GM23338 (cell line): ENCODE results near the gene NFATC1. TPM values are rescaled to one million over a fixed set of nuclear protein-coding genes. Genes with fewer than 3 reads are reported as not detected.

Experiments used
- ATAC-seq: fragments of 200-7000 bp; cut with Tn5 transposase; 3 replicates; pipeline ENCODE4 v1.9.1; 2020
- DNase-seq: peaks from one replicate; pipeline ENCODE4 v3.0.0-alpha.2; 2015; ENCODE audit warnings: low spot score
- H2AFZ ChIP-seq: fragments of 200-600 bp; sonication (generic); 2 replicates; pipeline ENCODE4 v1.8.0; 2016; ENCODE audit warnings: antibody characterized with exemption, mild to moderate bottlenecking, moderate library complexity
- H3F3A ChIP-seq: fragments of 200-600 bp; sonication (generic); replicated peaks from 2 replicates; pipeline ENCODE4 v1.8.0; 2017; ENCODE audit warnings: antibody characterized with exemption, mixed run types, low read depth
- H3K27ac ChIP-seq: fragments of 200-600 bp; sonication (generic); 2 replicates; pipeline ENCODE4 v1.6.1; 2016; ENCODE audit warnings: low read depth
- H3K27me3 ChIP-seq: fragments of 200-600 bp; sonication (generic); 2 replicates; pipeline ENCODE4 v1.8.0; 2016; ENCODE audit warnings: mild to moderate bottlenecking, mixed run types, moderate library complexity; ENCODE audit not compliant: insufficient read depth
- H3K36me3 ChIP-seq: fragments of 200-600 bp; sonication (generic); 2 replicates; pipeline ENCODE4 v1.8.0; 2016; ENCODE audit warnings: mild to moderate bottlenecking; ENCODE audit not compliant: insufficient read depth
- H3K4me1 ChIP-seq: fragments of 200-600 bp; sonication (generic); 2 replicates; pipeline ENCODE4 v1.8.0; 2016; ENCODE audit warnings: mild to moderate bottlenecking, moderate library complexity; ENCODE audit not compliant: insufficient read depth
- H3K4me2 ChIP-seq: fragments of 200-600 bp; sonication (generic); 2 replicates; pipeline ENCODE4 v1.7.1; 2017; ENCODE audit warnings: mixed run types
- H3K4me3 ChIP-seq: fragments of 200-600 bp; sonication (generic); 2 replicates; pipeline ENCODE4 v1.6.1; 2016; ENCODE audit warnings: mixed run types
- H3K79me2 ChIP-seq: fragments of 200-600 bp; sonication (generic); replicated peaks from 2 replicates; pipeline ENCODE4 v1.8.0; 2017; ENCODE audit warnings: mild to moderate bottlenecking; ENCODE audit not compliant: insufficient read depth
- H3K9me2 ChIP-seq: fragments of 200-600 bp; sonication (generic); 2 replicates; pipeline ENCODE4 v1.8.0; 2017; ENCODE audit not compliant: insufficient read depth
- H4K20me1 ChIP-seq: fragments of 200-600 bp; sonication (generic); replicated peaks from 2 replicates; pipeline ENCODE4 v1.8.0; 2017; ENCODE audit warnings: mild to moderate bottlenecking; ENCODE audit not compliant: insufficient read depth
- H3K27ac Mint-ChIP-seq: 2 replicates; pipeline ENCODE4 v1.8.0; 2020; ENCODE audit warnings: inconsistent platforms, mild to moderate bottlenecking, moderate library complexity, mixed read lengths
- H3K27me3 Mint-ChIP-seq: 3 replicates; pipeline ENCODE4 v1.8.0; 2022; ENCODE audit warnings: low read depth, mild to moderate bottlenecking, moderate library complexity, mixed read lengths, inconsistent platforms; ENCODE audit not compliant: insufficient read depth, poor library complexity
- H3K36me3 Mint-ChIP-seq: 3 replicates; pipeline ENCODE4 v1.8.0; 2021; ENCODE audit warnings: low read depth, mild to moderate bottlenecking, inconsistent platforms, moderate library complexity, mixed read lengths
- H3K4me1 Mint-ChIP-seq: 3 replicates; pipeline ENCODE4 v1.8.0; 2020; ENCODE audit warnings: mild to moderate bottlenecking, inconsistent platforms, mixed read lengths
- H3K4me3 Mint-ChIP-seq: 3 replicates; pipeline ENCODE4 v1.8.0; 2021; ENCODE audit warnings: moderate library complexity, mild to moderate bottlenecking, inconsistent platforms, mixed read lengths
- H3K9me3 Mint-ChIP-seq: 3 replicates; pipeline ENCODE4 v1.8.0; 2020; ENCODE audit warnings: moderate library complexity, mild to moderate bottlenecking, inconsistent platforms, mixed read lengths
- CREB1 ChIP-seq: fragments of 250-450 bp; sonication (Bioruptor Pico); IDR thresholded peaks from 2 replicates; pipeline ENCODE4 v1.5.0; 2020; ENCODE audit warnings: low read depth, mild to moderate bottlenecking, moderate library complexity
- CTCF ChIP-seq, 2 experiments: fragments of 200-600 bp in 1 of 2; sonication (generic) in 1 of 2; conservative IDR thresholded peaks; 2 replicates each; pipeline versions ENCODE4 v1.5.1 to v1.6.1; 2016 to 2017; ENCODE audit warnings: antibody characterized with exemption in 2 of 2, low read depth in 2 of 2, mild to moderate bottlenecking in 2 of 2, moderate library complexity in 1 of 2
- ETS1 ChIP-seq: IDR thresholded peaks from 2 replicates; pipeline ENCODE4 v1.6.1; 2016; ENCODE audit warnings: antibody characterized with exemption
- EZH2 ChIP-seq: fragments of 200-600 bp; sonication (generic); IDR thresholded peaks from one replicate; pipeline ENCODE4 v1.8.0; 2017; ENCODE audit warnings: antibody characterized with exemption, mild to moderate bottlenecking, low read depth; ENCODE audit not compliant: unreplicated experiment
- EZH2phosphoT487 ChIP-seq: fragments of 200-600 bp; sonication (generic); IDR thresholded peaks from one replicate; pipeline ENCODE4 v1.8.1; 2018; ENCODE audit warnings: antibody characterized with exemption; ENCODE audit not compliant: unreplicated experiment
- JUNB ChIP-seq: IDR thresholded peaks from one replicate; pipeline ENCODE4 v1.6.1; 2016; ENCODE audit warnings: antibody characterized with exemption; ENCODE audit not compliant: unreplicated experiment
- NANOG ChIP-seq: IDR thresholded peaks from 2 replicates; pipeline ENCODE4 v1.6.1; 2016; ENCODE audit warnings: antibody characterized with exemption, borderline replicate concordance
- POLR2AphosphoS5 ChIP-seq: IDR thresholded peaks from 2 replicates; pipeline ENCODE4 v1.6.1; 2016; ENCODE audit warnings: antibody characterized with exemption, low read depth
- STAT1 ChIP-seq: IDR thresholded peaks from one replicate; pipeline ENCODE4 v1.6.1; 2016; ENCODE audit warnings: antibody characterized with exemption; ENCODE audit not compliant: unreplicated experiment
- ZNF114 ChIP-seq: fragments of 250-450 bp; sonication (Bioruptor Pico); IDR thresholded peaks from 2 replicates; pipeline ENCODE4 v1.5.0; 2020; ENCODE audit warnings: mild to moderate bottlenecking, moderate library complexity
- ZNF331 ChIP-seq: fragments of 250-450 bp; sonication (Bioruptor Pico); IDR thresholded peaks from 2 replicates; pipeline ENCODE4 v1.5.0; 2020; ENCODE audit warnings: low read depth, mild to moderate bottlenecking, moderate library complexity
- polyA plus RNA-seq: library from polyadenylated mRNA; unstranded; fragments of >200 nt; fragmentation: Nextera tagmentation; extraction: Ambion mirVana; gene quantifications from 2 replicates; pipeline ENCODE4 v1.2.1, GENCODE V29; 2016
- total RNA-seq: library from RNA; depleted of rRNA; stranded (reverse); fragments of >200 nt; shearing (Covaris generic); gene quantifications from 2 replicates; pipeline ENCODE4 v1.2.3, GENCODE V29; 2014
- TF ChIP-seq, protein P1 (sequence below): fragments of 250-450 bp; sonication (Bioruptor Pico); IDR thresholded peaks from 2 replicates; pipeline ENCODE4 v1.5.0; 2020; ENCODE audit warnings: mild to moderate bottlenecking, moderate library complexity
- TF ChIP-seq, protein P2 (sequence below): IDR thresholded peaks from one replicate; pipeline ENCODE4 v1.6.1; 2018; ENCODE audit warnings: antibody characterized with exemption; ENCODE audit not compliant: unreplicated experiment

The NFATC1 gene
- total and polyA plus RNA-seq, 2 experiments from 2014 or later = 3.9 to 6.4 TPM

DNA sequence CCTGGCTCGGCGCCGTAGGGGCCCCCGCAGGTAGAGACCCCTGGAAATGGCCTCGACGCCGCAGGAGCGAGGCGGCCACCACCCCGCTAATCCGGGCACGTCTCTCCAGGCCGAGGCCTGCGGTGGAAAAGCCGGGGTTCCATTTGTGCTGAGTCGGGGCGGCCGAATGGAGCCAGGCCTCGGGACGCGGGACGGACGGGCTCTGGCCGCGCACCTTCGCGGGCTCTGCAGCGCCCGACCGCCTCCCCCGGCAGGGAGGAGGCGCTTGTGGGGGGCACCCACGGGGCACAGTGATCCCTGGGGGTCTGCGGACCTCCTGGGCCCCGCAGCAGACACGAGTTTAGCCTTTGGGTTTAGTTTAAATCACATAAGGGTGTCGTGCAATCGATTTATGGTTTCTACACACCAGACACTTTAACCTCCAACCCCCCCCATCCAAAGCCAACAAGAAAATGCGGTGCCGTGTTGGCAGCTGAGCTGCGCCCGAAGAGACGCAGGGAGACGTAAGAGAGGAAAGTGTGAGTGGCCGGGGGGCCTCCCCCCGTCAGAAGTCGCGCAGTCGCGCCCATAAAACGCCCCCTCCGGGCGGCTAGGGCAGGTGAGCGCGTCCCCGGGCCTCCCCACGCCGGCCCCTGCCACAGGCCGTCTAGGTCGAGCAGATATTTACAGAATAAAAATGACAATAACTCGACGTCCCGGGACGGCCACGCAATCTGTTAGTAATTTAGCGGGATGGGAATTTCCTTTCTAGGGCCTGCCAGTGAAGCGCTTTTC lies 1.0 kb upstream of the NFATC1 start (continued):
- no peak for TF ChIP-seq CTCF (conservative IDR thresholded peaks at IDR 0.05; ENCODE audit: low read depth in 2 of 2)

GRCh38 chr18:79395308-79395640 lies 456 bp upstream of the NFATC1 start:
- peaks cover 12% of the 10 kb centered on the region for H3K4me1 Mint-ChIP-seq
- ATAC-seq (no peak), DNase-seq (no peak)
- Histone ChIP-seq H3K4me1 (peaks cover 13% of the 10 kb centered on the region), H3F3A (no peaks in the 10 kb centered on the region; the same call in 1 of the 2 replicates), H3K27me3 (peaks cover 91% of the 10 kb centered on the region), H3K36me3 (no peaks in the 10 kb centered on the region), H4K20me1 (no peaks in the 10 kb centered on the region; the same call in 1 of the 2 replicates), H3K4me2 (peak overlapping the region; percentile 83), H2AFZ (no peak overlapping the region), H3K27ac (no peak overlapping the region), H3K4me3 (peak overlapping the region; percentile 65; the same call in 1 of the 2 replicates), H3K79me2 (no peaks in the 10 kb centered on the region), H3K9me2 (no peaks in the 10 kb centered on the region)
- peaks cover 74% of the 10 kb centered on the region for H3K27me3 Mint-ChIP-seq
- no peaks in the 10 kb centered on the region; the same call in 2 of the 3 replicates for H3K36me3 Mint-ChIP-seq
- H3K27ac Mint-ChIP-seq = no peak overlapping the region
- peak overlapping the region; percentile 67 for H3K4me3 Mint-ChIP-seq
- no peaks in the 10 kb centered on the region; the same call in 1 of the 3 replicates for H3K9me3 Mint-ChIP-seq
- TF ChIP-seq CREB1 (CRISPR knock-in tag) (no peak), POLR2AphosphoS5 (no peak), JUNB (no peak), NANOG (no peak), ZNF331 (CRISPR knock-in tag) (no peak), ETS1 (no peak), ZNF114 (CRISPR knock-in tag) (no peak), STAT1 (no peak), EZH2 (no peak), EZH2phosphoT487 (no peak)
- TF ChIP-seq, protein P1, sequence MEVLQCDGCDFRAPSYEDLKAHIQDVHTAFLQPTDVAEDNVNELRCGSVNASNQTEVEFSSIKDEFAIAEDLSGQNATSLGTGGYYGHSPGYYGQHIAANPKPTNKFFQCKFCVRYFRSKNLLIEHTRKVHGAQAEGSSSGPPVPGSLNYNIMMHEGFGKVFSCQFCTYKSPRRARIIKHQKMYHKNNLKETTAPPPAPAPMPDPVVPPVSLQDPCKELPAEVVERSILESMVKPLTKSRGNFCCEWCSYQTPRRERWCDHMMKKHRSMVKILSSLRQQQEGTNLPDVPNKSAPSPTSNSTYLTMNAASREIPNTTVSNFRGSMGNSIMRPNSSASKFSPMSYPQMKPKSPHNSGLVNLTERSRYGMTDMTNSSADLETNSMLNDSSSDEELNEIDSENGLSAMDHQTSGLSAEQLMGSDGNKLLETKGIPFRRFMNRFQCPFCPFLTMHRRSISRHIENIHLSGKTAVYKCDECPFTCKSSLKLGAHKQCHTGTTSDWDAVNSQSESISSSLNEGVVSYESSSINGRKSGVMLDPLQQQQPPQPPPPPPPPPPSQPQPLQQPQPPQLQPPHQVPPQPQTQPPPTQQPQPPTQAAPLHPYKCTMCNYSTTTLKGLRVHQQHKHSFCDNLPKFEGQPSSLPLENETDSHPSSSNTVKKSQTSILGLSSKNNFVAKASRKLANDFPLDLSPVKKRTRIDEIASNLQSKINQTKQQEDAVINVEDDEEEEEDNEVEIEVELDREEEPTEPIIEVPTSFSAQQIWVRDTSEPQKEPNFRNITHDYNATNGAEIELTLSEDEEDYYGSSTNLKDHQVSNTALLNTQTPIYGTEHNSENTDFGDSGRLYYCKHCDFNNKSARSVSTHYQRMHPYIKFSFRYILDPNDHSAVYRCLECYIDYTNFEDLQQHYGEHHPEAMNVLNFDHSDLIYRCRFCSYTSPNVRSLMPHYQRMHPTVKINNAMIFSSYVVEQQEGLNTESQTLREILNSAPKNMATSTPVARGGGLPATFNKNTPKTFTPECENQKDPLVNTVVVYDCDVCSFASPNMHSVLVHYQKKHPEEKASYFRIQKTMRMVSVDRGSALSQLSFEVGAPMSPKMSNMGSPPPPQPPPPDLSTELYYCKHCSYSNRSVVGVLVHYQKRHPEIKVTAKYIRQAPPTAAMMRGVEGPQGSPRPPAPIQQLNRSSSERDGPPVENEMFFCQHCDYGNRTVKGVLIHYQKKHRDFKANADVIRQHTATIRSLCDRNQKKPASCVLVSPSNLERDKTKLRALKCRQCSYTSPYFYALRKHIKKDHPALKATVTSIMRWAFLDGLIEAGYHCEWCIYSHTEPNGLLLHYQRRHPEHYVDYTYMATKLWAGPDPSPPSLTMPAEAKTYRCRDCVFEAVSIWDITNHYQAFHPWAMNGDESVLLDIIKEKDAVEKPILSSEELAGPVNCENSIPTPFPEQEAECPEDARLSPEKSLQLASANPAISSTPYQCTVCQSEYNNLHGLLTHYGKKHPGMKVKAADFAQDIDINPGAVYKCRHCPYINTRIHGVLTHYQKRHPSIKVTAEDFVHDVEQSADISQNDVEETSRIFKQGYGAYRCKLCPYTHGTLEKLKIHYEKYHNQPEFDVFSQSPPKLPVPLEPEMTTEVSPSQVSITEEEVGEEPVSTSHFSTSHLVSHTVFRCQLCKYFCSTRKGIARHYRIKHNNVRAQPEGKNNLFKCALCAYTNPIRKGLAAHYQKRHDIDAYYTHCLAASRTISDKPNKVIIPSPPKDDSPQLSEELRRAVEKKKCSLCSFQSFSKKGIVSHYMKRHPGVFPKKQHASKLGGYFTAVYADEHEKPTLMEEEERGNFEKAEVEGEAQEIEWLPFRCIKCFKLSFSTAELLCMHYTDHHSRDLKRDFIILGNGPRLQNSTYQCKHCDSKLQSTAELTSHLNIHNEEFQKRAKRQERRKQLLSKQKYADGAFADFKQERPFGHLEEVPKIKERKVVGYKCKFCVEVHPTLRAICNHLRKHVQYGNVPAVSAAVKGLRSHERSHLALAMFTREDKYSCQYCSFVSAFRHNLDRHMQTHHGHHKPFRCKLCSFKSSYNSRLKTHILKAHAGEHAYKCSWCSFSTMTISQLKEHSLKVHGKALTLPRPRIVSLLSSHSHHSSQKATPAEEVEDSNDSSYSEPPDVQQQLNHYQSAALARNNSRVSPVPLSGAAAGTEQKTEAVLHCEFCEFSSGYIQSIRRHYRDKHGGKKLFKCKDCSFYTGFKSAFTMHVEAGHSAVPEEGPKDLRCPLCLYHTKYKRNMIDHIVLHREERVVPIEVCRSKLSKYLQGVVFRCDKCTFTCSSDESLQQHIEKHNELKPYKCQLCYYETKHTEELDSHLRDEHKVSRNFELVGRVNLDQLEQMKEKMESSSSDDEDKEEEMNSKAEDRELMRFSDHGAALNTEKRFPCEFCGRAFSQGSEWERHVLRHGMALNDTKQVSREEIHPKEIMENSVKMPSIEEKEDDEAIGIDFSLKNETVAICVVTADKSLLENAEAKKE (CRISPR knock-in tag) = no peak
- TF ChIP-seq, protein P2, sequence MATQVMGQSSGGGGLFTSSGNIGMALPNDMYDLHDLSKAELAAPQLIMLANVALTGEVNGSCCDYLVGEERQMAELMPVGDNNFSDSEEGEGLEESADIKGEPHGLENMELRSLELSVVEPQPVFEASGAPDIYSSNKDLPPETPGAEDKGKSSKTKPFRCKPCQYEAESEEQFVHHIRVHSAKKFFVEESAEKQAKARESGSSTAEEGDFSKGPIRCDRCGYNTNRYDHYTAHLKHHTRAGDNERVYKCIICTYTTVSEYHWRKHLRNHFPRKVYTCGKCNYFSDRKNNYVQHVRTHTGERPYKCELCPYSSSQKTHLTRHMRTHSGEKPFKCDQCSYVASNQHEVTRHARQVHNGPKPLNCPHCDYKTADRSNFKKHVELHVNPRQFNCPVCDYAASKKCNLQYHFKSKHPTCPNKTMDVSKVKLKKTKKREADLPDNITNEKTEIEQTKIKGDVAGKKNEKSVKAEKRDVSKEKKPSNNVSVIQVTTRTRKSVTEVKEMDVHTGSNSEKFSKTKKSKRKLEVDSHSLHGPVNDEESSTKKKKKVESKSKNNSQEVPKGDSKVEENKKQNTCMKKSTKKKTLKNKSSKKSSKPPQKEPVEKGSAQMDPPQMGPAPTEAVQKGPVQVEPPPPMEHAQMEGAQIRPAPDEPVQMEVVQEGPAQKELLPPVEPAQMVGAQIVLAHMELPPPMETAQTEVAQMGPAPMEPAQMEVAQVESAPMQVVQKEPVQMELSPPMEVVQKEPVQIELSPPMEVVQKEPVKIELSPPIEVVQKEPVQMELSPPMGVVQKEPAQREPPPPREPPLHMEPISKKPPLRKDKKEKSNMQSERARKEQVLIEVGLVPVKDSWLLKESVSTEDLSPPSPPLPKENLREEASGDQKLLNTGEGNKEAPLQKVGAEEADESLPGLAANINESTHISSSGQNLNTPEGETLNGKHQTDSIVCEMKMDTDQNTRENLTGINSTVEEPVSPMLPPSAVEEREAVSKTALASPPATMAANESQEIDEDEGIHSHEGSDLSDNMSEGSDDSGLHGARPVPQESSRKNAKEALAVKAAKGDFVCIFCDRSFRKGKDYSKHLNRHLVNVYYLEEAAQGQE = no peak
